Vagina (tissue), 2 donors: ENCODE results near the gene DNAH14.

Source experiments
- CTCF ChIP-seq, 3 experiments: fragments of 450-650 bp in 2 of 3; fragments of 200-600 bp in 1 of 3; sonication (generic) in 1 of 3; IDR thresholded peaks; one replicate each; pipeline ENCODE4 v1.5.1; 2017 to 2019; ENCODE audit warnings: antibody characterized with exemption in 3 of 3, mild to moderate bottlenecking in 2 of 3, moderate library complexity in 2 of 3
- POLR2A ChIP-seq, 2 donors: fragments of 450-650 bp; IDR thresholded peaks; one replicate each; pipeline ENCODE4 v1.6.1; 2017; ENCODE audit warnings: antibody characterized with exemption in 2 of 2, mild to moderate bottlenecking in 2 of 2, moderate library complexity in 2 of 2
- POLR2AphosphoS5 ChIP-seq, 2 donors: sonication (generic); formaldehyde crosslinking; IDR thresholded peaks; one replicate each; pipeline ENCODE4 v1.9.0; 2017; ENCODE audit warnings: antibody characterized with exemption in 2 of 2, mild to moderate bottlenecking in 2 of 2, low read depth in 1 of 2; ENCODE audit not compliant: insufficient read depth in 1 of 2

GRCh38 chr1:225355863-225356262 is 426.4 kb downstream of the DNAH14 start:
- TF ChIP-seq POLR2AphosphoS5 (IDR thresholded peaks at IDR 0.05; ENCODE audit: insufficient read depth in 1 of 2, low read depth in 1 of 2): no peak
- TF ChIP-seq CTCF (IDR thresholded peaks at IDR 0.05): no peak
- TF ChIP-seq POLR2A (IDR thresholded peaks at IDR 0.05): no peak
